CD4-positive, alpha-beta T cell treated with Interleukin-17A for 1 hour (primary cell): ENCODE results near the gene PRRG2.

Source experiments
- DNase-seq: peaks from one replicate; pipeline ENCODE4 v3.0.0-alpha.2; 2020

The PRRG2 gene

GRCh38 chr19:49581007-49581508 is at the start of gene PRRG2:
PRRG2 (plus strand) TSS chr19:49581316; CDS start chr19:49583220, 1,904 bp downstream.
- DNase-seq, result no peak

GRCh38 chr19:49533551-49534488 is 47.3 kb upstream of the PRRG2 start:
- peak; percentile 84 for DNase-seq

GRCh38 chr19:49534632-49535385 is 46.3 kb upstream of the PRRG2 start:
- no peak for DNase-seq

GRCh38 chr19:49536921-49537462 is 44.1 kb upstream of the PRRG2 start:
- no peak for DNase-seq

GRCh38 chr19:49538643-49539042 is 42.5 kb upstream of the PRRG2 start:
- no peak for DNase-seq

- DNase-seq, result no peak
Observed at GRCh38 chr19:49539192-49539952, 41.7 kb upstream of the PRRG2 start.

- no peak for DNase-seq
Observed at GRCh38 chr19:49541914-49542313, 39.2 kb upstream of the PRRG2 start.

GRCh38 chr19:49542446-49542845 is 38.7 kb upstream of the PRRG2 start:
- no peak for DNase-seq

GRCh38 chr19:49543032-49543431 is 38.1 kb upstream of the PRRG2 start:
- no peak for DNase-seq

GRCh38 chr19:49544154-49544553 is 37.0 kb upstream of the PRRG2 start:
- DNase-seq, result no peak

GRCh38 chr19:49546825-49547565 is 34.1 kb upstream of the PRRG2 start:
- peak; percentile 86 for DNase-seq

GRCh38 chr19:49549045-49549444 is 32.1 kb upstream of the PRRG2 start:
- DNase-seq, result no peak

- no peak for DNase-seq
Observed at GRCh38 chr19:49551531-49551930, 29.6 kb upstream of the PRRG2 start.

- peak; percentile 60 for DNase-seq
Observed at GRCh38 chr19:49552749-49553148, 28.4 kb upstream of the PRRG2 start.

GRCh38 chr19:49553451-49554271 is 27.5 kb upstream of the PRRG2 start:
- peak; percentile 45 for DNase-seq

GRCh38 chr19:49554701-49555181 is 26.4 kb upstream of the PRRG2 start:
- DNase-seq, result peak; percentile 70

- DNase-seq, result peak; percentile 87
Observed at GRCh38 chr19:49555600-49556411, 25.3 kb upstream of the PRRG2 start.

- peak; percentile 49 for DNase-seq
Observed at GRCh38 chr19:49556412-49557398, 24.4 kb upstream of the PRRG2 start.
